Mesenteric fat pad (tissue), 1 donor: Measurements from ENCODE around the gene MRPL19. TPM values are rescaled to one million over a fixed set of nuclear protein-coding genes. Genes with fewer than 3 reads are reported as not detected.
A peak's percentile ranks its signal among the peaks of the same experiment; 100 is the strongest.

Source experiments
- DNase-seq: peaks from one replicate; pipeline ENCODE4 v3.0.0-alpha.2; 2020; ENCODE audit warnings: low spot score
- long read RNA-seq: library from polyadenylated mRNA; unstranded; transcript quantifications from one replicate; pipeline ENCODE4 v2.0.0, GENCODE V29; 2020
- total RNA-seq: library from RNA; stranded (reverse); fragmentation: NEBNext Ultra II Directional; extraction: Animal tissue kit (Norgen Biotek cat#: 25700); gene quantifications from one replicate; pipeline ENCODE4 v1.2.1, GENCODE V29; 2021
- donor health status: DM: yes; HTN: yes; CAD: no.

MRPL19 gene
- total RNA-seq: 53.1 TPM
- long read RNA-seq, transcript MRPL19-202 (6 exons, 3,479 nt): major isoform, 61 of 75 reads
- long read RNA-seq, partial matches to known transcripts: 2 of 75 reads
- long read RNA-seq, other reads (novel, unspliced or antisense): 8 of 75 reads

DNA sequence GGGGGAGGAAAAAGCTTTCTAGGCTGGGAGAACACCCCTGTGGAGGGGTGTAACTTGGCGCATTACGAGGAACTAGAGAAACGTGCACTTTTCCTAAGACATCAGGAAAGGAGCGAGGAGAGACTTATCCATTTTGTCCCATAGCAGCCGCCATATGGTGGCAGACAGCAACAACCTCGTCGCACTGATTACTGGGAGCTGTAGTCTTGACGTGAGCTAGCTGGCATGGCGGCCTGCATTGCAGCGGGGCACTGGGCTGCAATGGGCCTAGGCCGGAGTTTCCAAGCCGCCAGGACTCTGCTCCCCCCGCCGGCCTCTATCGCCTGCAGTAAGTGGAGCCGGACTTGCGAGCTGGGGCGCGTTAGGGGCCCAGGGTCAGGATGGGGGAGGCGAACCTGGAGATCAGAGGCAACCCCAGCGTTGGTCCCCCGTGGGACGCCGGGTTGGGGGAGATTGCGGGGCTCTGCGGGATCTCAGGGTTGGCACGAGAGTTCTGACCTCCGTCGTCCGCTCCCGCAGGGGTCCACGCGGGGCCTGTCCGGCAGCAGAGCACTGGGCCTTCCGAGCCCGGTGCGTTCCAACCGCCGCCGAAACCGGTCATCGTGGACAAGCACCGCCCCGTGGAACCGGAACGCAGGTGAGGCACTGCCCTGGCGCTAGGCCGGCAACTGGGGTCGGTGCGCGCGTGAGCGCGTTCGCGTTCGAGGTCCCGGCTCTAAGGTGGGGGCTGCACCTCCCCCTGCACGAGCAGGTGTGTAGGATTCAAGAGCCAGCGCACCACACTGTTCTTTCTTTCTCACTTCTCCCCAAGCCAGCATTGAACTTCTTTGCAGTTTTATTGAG, at the start of gene MRPL19:
Gene MRPL19, plus strand, starts transcription at position 201 of the 843 bp plus-strand sequence. Its CDS starts 25 bp downstream, at position 226.
- peak; percentile 91 for DNase-seq

DNA sequence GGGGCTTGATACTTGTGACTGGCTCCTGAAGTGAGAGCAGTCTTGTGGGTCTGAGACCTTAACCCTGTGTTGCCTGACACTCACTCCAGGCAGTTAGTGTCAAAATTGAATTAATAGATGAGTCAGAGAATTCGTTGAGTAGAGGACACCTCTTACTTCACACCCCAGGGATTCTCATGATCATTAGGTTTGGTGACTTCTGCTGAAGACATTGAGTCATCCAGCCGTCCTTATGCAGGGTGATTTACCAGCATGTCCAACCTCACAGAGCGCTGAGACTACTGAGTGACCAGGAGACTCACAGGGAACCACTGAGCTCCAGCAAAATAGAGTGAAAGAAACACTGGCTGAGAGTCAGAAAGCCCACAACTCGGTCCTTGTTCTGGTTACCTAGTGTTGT, 49.8 kb upstream of the MRPL19 start:
- no peak for DNase-seq

DNA sequence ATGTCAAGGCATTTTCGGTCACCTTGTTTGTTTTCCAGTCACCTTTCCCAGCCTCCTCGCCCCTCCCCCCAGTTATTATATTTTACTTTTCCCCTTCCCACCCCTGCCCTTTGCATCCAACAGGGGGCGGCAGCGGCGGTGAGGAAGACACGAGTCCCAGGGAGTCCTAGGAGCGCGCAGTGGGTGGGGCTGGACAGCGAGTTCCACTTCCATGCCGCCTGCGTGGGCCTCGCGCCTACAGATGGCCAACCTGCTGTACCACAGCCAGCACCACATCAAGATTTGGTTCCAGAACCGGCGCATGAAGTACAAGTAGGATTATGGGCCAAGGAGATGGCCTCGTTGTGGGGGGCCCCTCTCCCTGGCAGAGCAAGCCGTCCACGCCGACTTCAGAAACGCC, 48.6 kb upstream of the MRPL19 start:
- DNase-seq: no peak

DNA sequence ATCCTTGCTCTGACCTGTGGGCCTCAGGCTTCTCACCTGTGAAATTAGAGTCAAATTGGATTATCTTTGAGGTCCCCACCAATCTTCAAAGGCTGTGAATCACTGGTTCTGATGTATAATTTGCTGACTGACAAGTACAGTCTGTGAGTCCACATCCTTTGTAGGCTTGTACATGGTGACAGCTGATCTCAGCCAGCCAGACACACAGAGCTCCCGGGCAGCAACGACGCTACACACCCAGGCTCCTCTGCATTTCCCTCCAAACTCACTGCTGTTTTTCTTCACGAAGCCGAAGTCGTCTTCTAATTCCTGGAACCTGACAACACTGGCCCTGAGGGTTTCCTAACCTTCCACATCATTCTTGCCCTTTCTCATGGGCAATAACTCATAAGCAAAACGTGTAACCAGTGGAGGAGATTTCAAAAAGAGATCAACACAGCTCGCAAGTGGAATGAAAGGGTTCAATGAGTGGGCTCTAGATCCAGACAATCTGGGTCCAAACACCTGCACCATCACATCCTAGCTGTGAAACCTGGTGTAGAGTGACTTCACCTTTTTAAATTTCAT, 47.9 kb upstream of the MRPL19 start:
- DNase-seq: no peak

DNA sequence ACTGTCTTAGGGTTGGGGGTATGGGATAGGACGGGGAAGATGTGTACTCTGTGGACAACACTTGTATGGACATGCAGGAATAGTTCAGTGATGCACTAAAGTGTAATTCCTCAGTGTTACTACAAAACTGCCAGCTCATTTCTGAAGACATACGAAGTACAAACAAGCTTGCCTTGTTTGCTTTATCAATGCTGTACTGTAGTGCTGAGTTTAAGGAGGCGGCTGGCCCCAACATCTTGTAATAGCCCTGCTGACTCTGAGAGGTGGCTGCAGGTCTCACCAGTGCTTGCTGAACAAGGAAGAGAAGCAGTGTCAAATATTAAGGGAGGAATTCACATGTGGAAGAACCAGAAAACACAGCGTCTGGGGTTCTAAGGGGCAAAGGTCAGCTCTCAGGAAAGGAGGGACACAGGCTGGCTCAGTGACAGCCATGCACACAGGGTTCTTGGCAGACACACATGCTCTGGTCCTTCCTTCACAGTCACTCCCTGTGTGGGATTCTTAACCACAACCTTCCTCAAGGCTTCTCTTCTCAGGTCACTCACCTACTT, 46.0 kb upstream of the MRPL19 start:
- DNase-seq: no peak

DNA sequence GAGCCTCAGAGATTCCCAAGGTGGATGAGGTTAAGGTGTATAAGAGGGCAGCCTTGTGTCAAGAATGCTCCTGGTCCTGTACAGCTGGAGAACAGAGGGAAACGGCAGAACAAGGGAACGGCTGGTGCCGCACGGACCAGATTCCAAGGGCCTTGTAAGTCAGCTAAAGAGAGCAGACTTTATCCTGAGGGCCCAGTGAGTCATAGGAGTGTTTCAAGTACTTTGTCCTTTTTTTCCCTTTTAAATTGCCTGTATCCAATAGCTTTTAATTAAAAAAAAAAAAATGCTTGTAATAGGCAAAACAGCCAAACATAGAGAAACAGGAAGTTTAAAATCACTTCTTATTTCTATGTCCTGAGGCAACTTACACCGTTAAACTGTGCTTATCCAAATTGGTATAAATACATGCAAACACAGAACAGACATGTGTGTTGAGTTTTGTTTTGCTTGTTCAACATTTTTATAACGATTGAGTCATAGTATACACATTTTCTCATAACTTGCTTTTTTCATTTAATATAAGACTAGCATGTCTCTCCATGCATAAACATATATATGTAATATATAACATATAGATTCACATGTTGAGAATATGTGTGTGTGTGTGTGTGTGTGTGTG, 43.8 kb upstream of the MRPL19 start:
- DNase-seq: no peak

DNA sequence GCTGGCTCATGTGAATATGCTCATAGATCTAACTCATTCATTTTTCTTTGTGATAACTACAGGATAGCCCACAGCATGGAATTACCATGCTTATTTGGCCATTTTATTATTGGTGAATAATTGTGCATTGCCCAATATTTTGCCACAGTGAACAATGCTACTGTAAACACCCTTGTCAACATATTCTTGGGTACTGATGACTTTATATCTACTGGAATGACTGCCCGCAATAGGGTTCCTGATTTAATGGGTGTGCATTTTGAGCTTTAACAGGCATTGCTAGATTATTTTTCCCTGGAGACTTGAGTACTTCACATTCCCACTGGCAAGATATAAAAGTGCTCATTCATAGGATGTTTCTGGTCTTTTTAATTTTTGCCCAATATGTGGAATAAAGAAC, 43.1 kb upstream of the MRPL19 start:
- DNase-seq: no peak

DNA sequence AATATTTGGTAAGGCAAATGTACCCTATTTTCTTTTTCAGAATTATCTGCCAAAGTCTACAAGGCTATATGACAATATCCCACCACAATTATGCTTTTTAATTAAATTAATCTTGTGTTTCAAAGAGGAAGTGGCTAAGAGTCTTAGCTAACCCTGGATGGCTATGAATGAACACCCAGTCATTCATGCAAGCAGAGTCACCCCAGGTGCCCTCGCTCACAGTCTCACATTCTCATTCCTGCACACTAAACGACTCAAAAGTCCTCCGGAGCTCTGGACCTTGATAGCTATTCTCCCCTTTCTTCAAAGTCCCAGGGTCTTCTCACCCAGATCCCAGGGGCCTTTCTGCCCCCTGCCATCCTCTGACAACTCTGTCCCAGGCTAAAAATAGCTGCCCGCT, 42.1 kb upstream of the MRPL19 start:
- no peak for DNase-seq

DNA sequence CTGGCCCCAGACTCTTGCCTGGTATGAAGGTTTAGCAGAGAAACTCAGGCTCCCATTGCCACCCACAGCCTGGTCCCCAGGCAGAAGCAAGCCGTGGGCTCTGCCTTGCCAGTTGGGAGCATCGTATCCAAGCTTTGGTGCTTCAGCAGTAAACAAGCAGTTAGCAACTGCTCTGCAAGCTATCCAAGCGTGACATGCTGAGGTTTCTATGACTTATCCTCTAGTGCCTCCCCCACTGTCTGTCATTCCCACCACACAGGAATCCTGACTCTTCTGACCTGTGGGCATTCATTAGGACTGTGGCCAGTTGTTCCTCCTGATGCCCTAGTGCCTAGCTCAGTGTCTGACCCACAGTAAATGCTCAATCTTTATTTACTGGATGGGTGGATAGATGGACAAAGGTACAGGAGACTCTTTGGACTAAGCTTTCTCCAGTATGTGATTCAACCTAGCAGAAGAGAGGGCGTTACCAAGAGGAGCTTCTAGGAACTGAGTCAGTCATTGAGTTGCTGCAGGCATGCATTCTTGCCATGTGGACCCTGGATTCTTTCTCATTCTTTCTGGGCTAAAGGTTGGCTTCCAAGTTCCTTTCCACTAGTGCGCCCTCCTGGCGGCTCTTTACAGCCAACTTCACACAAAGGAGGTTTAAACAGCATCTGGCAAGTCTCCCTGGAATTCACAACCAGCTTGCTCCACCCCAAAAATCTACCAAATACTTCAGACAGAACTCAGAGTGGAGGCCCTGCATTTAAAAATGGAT, 40.6 kb upstream of the MRPL19 start:
- no peak for DNase-seq

DNA sequence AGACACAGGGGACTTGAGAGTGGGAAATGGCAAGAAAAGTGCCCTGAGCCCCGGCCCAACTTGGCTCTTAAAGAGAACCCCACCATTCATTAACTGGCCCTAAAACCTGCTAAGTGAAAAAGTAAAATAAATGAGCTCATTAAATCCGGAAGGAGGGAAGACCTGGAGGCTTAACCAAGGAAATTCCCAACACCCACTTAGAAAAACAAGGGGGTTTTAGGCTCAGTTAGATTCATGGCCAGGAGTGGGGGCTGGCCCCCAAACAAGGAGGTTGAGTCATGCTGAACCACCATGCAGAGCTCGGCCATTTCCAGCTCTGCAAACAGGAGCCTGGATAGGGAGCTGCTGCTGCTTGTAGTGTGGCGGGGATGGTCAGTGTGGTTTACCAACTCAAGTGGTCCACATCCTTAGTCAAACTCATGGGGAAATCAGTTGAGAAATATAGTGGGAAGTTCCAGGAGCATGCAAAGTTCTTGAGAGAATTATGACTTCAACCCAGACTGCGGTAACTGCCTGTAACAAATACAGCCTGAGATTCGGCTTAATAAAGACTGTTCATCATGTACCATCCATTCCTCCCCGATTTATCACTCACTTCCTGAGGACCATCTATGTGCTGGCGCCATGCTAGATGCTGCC, 39.7 kb upstream of the MRPL19 start:
- DNase-seq: no peak

DNA sequence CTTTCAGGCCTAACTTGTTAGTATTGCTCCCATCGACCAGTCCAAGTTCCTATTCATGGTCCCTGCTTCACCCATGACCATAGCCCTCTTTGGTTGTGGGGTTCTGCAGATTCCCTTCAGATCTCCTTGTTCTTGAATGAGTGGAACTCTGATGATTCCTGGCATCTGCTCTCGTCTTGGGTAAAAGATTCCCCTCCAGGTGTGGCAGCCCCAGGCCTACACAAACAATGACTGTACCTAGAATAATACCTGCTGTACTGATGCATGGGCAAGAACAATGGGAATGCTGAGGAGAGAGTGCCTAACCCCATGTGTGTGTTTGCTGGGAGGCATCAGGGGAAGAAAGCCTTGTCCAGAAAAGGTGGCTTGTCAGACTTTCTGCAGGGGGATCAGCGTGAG, 39.2 kb upstream of the MRPL19 start:
- no peak for DNase-seq

DNA sequence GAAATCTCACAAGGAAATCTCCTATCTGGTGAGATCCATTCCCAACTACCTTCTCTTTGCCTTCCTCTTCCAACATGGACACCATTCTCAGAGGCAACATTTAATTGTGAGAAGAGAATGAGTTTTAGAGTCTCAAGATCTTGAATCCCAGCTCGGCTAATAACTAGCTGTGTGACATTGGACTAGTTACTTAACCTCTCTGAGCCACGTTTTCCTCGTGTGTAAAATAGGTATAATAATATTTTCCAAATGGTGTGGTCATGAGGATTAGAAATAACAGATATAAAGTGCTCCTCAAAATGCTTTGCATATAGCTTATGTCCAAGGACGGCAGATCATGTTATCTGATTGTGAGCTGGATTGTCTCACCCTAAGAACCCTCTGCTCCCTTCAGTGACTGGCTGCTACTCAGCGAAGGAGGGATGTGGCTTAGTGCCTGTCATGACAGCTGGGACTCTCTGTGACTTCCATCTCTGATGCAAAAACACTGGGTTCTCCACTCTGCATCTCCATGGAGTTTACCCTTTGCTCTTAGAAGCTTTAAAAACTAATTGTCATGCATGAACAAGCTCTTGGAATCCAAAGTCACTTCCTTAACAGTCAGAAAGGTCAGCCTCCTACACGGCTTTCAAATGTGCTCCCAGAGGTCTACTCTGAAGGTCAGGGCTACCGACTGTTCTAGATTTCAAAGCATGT, 38.4 kb upstream of the MRPL19 start:
- no peak for DNase-seq

DNA sequence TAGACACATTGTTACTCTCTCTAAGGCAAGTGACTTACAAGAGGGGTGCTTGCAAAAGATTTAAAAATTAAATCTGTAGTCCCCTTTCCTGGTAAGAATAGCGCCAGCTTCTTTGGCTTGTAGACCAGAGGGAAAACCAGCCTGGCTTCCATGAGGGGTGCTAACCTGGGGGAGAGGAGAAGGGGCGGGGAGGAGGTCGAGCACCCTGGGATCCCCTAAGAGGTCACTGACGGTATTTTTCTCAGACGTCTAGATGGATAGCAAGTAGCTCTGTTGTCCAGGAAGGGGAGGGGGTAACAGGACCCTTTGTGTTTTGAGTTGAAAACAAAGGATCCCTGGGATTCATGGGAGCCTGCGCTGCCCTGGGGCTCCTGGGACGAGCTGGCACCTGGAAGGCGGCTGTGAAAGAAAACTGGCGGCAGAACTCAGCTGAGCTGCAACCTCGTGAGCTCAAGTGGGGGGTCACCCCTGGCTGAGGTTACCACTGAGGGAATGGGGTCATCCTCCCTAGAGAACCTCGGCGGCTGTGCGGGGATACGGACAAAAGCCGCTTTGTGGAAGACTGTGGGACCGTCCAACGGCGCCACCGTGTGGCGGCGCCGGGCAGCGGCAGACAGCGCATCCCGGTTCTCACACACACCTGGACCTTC, 37.8 kb upstream of the MRPL19 start:
- DNase-seq: no peak

DNA sequence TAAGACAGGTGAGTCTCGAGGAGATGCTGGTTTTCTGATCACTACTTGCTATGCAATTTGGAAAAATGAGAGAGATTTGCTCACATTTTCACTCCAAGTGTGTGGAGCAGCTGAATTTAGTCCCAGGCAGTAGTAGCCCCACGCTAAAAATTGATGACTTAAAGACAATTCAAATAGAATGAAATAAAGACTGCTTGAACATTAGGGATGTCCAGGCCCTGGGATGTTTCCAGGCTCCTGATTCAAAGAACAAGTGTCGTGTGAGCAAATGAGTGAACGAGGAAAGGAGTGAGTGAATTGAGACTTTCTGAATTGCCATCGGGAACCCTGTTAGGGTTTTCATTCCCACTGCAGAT, 37.3 kb upstream of the MRPL19 start:
- DNase-seq: no peak

DNA sequence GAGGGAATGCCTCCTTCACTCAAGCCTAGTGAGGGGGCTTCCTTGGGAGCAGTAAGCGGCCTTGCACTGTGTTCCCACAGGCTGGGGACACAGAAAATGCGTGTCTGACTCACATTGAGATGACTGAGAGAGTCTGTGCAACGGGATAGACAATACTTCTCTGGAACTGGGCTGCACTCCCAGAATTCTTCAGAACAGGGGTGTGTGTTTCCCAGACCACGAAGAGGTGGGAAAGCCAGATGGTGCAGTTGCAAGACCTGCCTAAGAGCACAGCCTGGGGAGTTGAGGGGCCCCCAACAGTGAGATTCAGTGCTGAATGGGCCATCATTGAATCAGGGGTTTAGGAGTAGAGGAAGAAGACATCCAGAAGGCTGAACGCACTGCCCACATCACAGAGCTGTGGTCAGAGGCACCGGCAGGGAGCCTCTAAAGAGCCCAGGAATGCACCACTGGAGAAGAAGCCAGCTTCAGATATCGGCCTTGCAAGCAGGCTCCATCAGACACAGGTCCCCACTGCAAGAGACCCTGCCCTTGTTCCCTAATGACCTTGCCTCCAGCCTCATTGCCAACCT, 36.6 kb upstream of the MRPL19 start:
- no peak for DNase-seq

DNA sequence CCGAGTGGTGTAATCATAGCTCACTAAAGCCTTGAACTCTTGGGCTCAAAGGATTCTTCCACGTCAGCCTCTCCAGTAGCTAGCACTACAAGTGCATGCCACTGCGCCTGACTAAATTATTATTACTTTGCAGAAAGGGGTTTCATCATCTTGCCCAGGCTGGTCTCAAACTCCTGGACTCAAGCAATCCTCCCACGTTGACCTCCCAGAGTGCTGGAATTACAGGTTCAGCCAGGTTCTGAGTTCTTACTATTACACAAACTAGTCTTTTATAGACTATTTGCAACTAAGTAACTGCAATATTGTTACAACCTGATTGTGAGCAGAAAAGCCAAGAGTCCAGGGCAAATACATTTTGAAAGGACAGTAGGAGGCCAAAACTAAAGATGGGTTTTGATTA, 35.9 kb upstream of the MRPL19 start:
- no peak for DNase-seq

DNA sequence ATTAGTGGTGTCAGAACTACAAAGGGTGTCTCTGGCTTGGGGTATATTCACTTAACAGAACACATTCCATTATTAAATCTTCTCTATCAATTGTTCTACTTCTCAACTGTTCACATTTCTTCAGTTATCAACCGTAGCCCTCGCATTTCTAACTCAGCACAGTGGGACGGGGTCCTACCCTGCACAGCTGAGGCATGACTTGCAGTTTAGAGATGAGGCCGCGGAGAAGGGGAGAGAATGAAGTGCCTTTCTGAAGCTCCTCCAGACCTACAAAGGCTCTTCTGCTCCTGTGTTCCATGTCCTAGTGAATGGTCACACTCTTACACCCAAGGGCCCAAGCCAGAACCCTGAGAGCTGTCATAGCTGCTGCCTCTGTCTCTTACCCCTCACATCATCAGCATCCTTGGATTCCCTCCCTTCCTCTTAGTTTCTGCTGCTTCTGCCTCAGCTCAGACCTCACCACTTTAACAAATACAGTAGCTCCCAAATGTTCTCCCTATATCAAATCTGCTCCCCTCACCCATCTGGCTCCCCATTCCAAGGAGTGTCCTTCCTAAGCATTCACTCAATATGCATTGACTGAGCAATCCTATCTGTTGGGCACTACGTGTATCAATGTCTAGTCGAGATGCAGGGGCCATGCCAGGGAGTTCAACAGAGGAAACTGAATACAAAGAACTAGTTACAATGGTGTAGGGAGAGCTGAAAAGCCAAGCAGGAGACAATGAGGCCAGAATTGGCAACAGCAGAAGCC, 34.3 kb upstream of the MRPL19 start:
- no peak for DNase-seq

DNA sequence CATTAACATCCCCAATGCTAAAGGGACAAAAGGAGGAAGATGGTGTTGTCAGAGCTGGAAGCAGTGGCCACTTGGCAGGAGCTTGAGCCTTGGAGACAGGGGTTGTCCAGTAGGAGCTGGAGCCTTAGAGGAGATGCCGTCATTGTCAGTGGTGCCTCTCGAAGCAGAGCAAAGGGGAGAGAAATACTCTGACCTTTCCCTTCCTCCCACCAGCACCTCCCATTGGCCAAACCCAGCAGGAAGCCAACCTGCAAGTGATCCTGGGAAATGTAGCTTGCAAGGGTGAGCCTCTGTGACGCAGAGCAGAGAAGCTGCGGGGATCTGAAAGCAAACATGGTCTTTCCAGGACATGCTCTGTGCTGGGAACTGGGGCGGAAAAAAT, 33.7 kb upstream of the MRPL19 start:
- DNase-seq: no peak
